Kidney epithelial cell (primary cell): ENCODE measurements around the gene MCRS1. TPM values are rescaled to one million over a fixed set of nuclear protein-coding genes. Genes with fewer than 3 reads are reported as not detected.
"Not testable (repeated sequence)": the region's sequence is repeated elsewhere in the genome, so short reads cannot be mapped to it uniquely, and the experiment has no call there.

Experiments used
- DNase-seq: peaks from one replicate; pipeline ENCODE4 v3.0.0-alpha.2; 2010; ENCODE audit warnings: low read depth
- H3K27me3 ChIP-seq: 2 replicates; pipeline ENCODE4 v1.6.0; 2011; ENCODE audit warnings: low read length; ENCODE audit not compliant: control insufficient read depth, insufficient read depth
- H3K36me3 ChIP-seq: 2 replicates; pipeline ENCODE4 v1.5.1; 2011; ENCODE audit warnings: low read length; ENCODE audit not compliant: control insufficient read depth, insufficient read depth
- H3K4me3 ChIP-seq: 2 replicates; pipeline ENCODE4 v1.5.1; 2011; ENCODE audit warnings: low read depth, mild to moderate bottlenecking, control low read depth, low read length
- CTCF ChIP-seq: IDR thresholded peaks from 2 replicates; pipeline ENCODE4 v1.5.1; 2011; ENCODE audit warnings: mild to moderate bottlenecking, moderate library complexity, low read length, control low read depth, inconsistent platforms; ENCODE audit not compliant: insufficient read depth, poor library complexity, severe bottlenecking
- total RNA-seq: library from RNA; depleted of rRNA; stranded (reverse); fragments of >200 nt; gene quantifications from 2 replicates; pipeline ENCODE4 v1.2.3, GENCODE V29; 2015

Gene MCRS1
- total RNA-seq, 1 donor from 2014 or later, result 79.7 TPM

- Histone ChIP-seq H3K27me3 (peaks cover 2% of the 10 kb centered on the region), H3K4me3 (no peak overlapping the region), H3K36me3 (no peaks in the 10 kb centered on the region)
- no peak for DNase-seq
- no peak for TF ChIP-seq CTCF
Measured at GRCh38 chr12:49609059-49609874, 41.3 kb upstream of the MCRS1 start.

GRCh38 chr12:49605539-49605938 is 37.6 kb upstream of the MCRS1 start, which contains the start of gene FAM186B:
FAM186B (minus strand) TSS chr12:49605639; CDS start chr12:49605477, 162 bp downstream.
- H3K4me3 ChIP-seq, H3K36me3 ChIP-seq, DNase-seq, H3K27me3 ChIP-seq: not testable (repeated sequence)

- no peak for TF ChIP-seq CTCF
- DNase-seq, result no peak
- H3K27me3 ChIP-seq, result peaks cover 2% of the 10 kb centered on the region
- no peaks in the 10 kb centered on the region for H3K36me3 ChIP-seq
- no peak overlapping the region for H3K4me3 ChIP-seq
Measured at GRCh38 chr12:49604856-49605255, 36.9 kb upstream of the MCRS1 start.

- Histone ChIP-seq H3K4me3 (no peak overlapping the region), H3K36me3 (no peaks in the 10 kb centered on the region), H3K27me3 (no peaks in the 10 kb centered on the region)
- no peak for DNase-seq
- no peak for TF ChIP-seq CTCF
Measured at GRCh38 chr12:49603721-49604120, 35.8 kb upstream of the MCRS1 start.

- no peak for TF ChIP-seq CTCF
- Histone ChIP-seq H3K36me3 (no peaks in the 10 kb centered on the region), H3K27me3 (no peaks in the 10 kb centered on the region), H3K4me3 (no peak overlapping the region)
- DNase-seq, result no peak
Measured at GRCh38 chr12:49599961-49600360, 32.0 kb upstream of the MCRS1 start.

- Histone ChIP-seq H3K4me3 (no peak overlapping the region), H3K36me3 (no peaks in the 10 kb centered on the region), H3K27me3 (no peaks in the 10 kb centered on the region)
- DNase-seq, result no peak
- no peak for TF ChIP-seq CTCF
Measured at GRCh38 chr12:49598527-49598926, 30.6 kb upstream of the MCRS1 start.
